Smooth muscle cell (in vitro differentiated cells): ENCODE data around the gene EGFL7. TPM values are rescaled to one million over a fixed set of nuclear protein-coding genes. Genes with fewer than 3 reads are reported as not detected.

Experiments
- DNase-seq: peaks from one replicate; lab custom pipeline; 2025; ENCODE audit not compliant: unreplicated experiment; lab: John Stamatoyannopoulos, UW
- H2AFZ ChIP-seq: fragments of 200-600 bp; sonication (generic); 2 replicates; pipeline ENCODE4 v1.6.0; 2016; ENCODE audit warnings: antibody characterized with exemption, low read depth, mild to moderate bottlenecking
- H3F3A ChIP-seq: fragments of 200-600 bp; sonication (generic); 2 replicates; pipeline ENCODE4 v1.6.0; 2017; ENCODE audit warnings: antibody characterized with exemption, low read depth
- H3K27ac ChIP-seq: fragments of 200-600 bp; sonication (generic); 2 replicates; pipeline ENCODE4 v1.5.1; 2016; ENCODE audit warnings: low read depth, mild to moderate bottlenecking
- H3K27me3 ChIP-seq: fragments of 200-600 bp; sonication (generic); 2 replicates; pipeline ENCODE4 v1.6.1; 2016; ENCODE audit warnings: low read depth, mild to moderate bottlenecking
- H3K36me3 ChIP-seq: fragments of 200-600 bp; sonication (generic); 2 replicates; pipeline ENCODE4 v1.5.1; 2016; ENCODE audit warnings: low read depth
- H3K4me1 ChIP-seq: fragments of 200-600 bp; sonication (generic); 2 replicates; pipeline ENCODE4 v1.5.1; 2016; ENCODE audit warnings: low read depth
- H3K4me2 ChIP-seq: fragments of 200-600 bp; sonication (generic); 2 replicates; pipeline ENCODE4 v1.6.0; 2016; ENCODE audit warnings: mild to moderate bottlenecking
- H3K4me3 ChIP-seq: fragments of 200-600 bp; sonication (generic); 2 replicates; pipeline ENCODE4 v1.5.1; 2016; ENCODE audit warnings: mild to moderate bottlenecking
- H3K79me2 ChIP-seq: fragments of 200-600 bp; sonication (generic); 2 replicates; pipeline ENCODE4 v1.6.0; 2016; ENCODE audit warnings: low read depth, mild to moderate bottlenecking
- H3K9ac ChIP-seq: fragments of 200-600 bp; sonication (generic); 2 replicates; pipeline ENCODE4 v1.6.0; 2016; ENCODE audit warnings: low read depth
- H3K9me3 ChIP-seq: fragments of 200-600 bp; sonication (generic); replicated peaks from 2 replicates; pipeline ENCODE4 v1.5.1; 2016; ENCODE audit warnings: low read depth
- H4K20me1 ChIP-seq: fragments of 200-600 bp; sonication (generic); 2 replicates; pipeline ENCODE4 v1.6.0; 2016; ENCODE audit warnings: low read depth
- WGBS: methylation state at CpG from one replicate; pipeline ENCODE4 v1.1.7; 2016; ENCODE audit warnings: low lambda C conversion rate; 5-methylcytosine and 5-hydroxymethylcytosine counted together
- polyA plus RNA-seq: library from polyadenylated mRNA; unstranded; fragments of >200 nt; fragmentation: Nextera tagmentation; extraction: Ambion mirVana; gene quantifications from 2 replicates; pipeline ENCODE4 v1.2.1, GENCODE V29; 2016
- total RNA-seq: library from RNA; depleted of rRNA; stranded (reverse); fragments of >200 nt; gene quantifications from 2 replicates; pipeline ENCODE4 v1.2.3, GENCODE V29; 2014
- TF ChIP-seq, protein P1 (sequence below): fragments of 200-600 bp; sonication (generic); IDR thresholded peaks from 2 replicates; pipeline ENCODE4 v1.5.1; 2017; ENCODE audit warnings: borderline replicate concordance, mild to moderate bottlenecking, antibody characterized with exemption; ENCODE audit not compliant: insufficient read depth, poor library complexity, severe bottlenecking

EGFL7 gene
- total and polyA plus RNA-seq, 2 experiments from 2014 or later, result 61.8 to 239 TPM

DNA sequence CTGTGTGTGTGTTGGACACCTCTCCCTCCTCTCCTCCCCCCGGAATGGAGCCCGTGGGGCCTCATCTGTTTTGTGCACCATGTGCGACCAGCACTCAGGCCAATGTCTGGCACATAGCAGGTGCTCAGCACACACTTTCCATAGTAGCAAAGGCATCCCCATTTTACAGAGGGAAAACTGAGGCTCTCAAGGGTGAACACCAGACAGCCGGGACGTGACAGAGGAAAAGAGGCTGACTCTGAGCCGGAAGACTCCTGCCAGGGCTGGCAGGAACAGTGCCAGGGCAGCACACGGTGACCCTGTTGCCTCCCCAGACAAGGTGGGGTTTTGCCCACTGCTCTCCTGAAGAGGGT is 26.4 kb downstream of the EGFL7 start:
- H3K27me3 ChIP-seq, result no peaks in the 10 kb centered on the region
- H4K20me1 ChIP-seq, result peaks cover 20% of the 10 kb centered on the region
- peaks cover 11% of the 10 kb centered on the region for H3K4me1 ChIP-seq
- no peak overlapping the region for H3K27ac ChIP-seq
- H3K36me3 ChIP-seq, result no peaks in the 10 kb centered on the region
- no peak for DNase-seq
- H3K9me3 ChIP-seq, result no peaks in the 10 kb centered on the region
- WGBS, result 92% methylated on average over 7 of the region's 7 CpGs
- TF ChIP-seq, protein P1, sequence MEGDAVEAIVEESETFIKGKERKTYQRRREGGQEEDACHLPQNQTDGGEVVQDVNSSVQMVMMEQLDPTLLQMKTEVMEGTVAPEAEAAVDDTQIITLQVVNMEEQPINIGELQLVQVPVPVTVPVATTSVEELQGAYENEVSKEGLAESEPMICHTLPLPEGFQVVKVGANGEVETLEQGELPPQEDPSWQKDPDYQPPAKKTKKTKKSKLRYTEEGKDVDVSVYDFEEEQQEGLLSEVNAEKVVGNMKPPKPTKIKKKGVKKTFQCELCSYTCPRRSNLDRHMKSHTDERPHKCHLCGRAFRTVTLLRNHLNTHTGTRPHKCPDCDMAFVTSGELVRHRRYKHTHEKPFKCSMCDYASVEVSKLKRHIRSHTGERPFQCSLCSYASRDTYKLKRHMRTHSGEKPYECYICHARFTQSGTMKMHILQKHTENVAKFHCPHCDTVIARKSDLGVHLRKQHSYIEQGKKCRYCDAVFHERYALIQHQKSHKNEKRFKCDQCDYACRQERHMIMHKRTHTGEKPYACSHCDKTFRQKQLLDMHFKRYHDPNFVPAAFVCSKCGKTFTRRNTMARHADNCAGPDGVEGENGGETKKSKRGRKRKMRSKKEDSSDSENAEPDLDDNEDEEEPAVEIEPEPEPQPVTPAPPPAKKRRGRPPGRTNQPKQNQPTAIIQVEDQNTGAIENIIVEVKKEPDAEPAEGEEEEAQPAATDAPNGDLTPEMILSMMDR, result no peak
- no peak overlapping the region for H3K4me2 ChIP-seq
- no peak overlapping the region for H3K9ac ChIP-seq
- no peak overlapping the region for H2AFZ ChIP-seq
- peaks cover 17% of the 10 kb centered on the region for H3K79me2 ChIP-seq
- H3F3A ChIP-seq, result peaks cover 10% of the 10 kb centered on the region
- H3K4me3 ChIP-seq, result no peak overlapping the region

DNA sequence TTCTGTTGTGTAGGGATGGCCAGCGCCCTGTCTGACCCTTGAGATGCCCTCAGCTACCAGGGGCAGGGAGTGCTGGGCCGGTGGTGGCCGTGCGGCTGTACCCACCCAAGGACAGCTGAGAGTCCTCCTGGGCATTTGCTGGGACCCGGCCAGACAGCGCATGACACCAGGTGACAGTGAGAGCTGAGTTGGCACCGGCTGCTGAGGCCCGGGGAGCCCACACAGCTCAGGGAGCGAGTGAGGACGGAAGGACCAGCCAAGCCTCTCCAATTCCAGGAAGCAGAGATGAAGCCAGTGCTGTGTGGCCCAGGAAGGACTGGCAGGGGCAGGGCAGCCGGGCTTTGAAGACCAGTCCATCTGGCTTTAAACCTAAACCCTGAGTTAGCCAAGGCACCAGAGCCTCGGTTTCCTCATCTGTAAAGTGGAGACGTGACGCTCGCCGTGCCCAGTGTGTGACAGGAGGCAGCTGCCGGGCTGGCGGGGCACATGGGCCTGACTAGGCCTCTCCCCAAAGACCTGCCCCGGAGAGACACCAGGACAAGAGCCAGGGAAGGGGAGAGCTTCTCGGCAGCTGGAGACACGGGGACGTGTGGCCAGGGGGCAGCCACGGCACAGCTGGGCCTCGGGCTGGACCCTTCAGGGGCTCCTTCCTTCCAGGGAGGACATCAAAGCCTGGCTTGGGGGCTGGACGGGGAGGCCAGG is 27.5 kb downstream of the EGFL7 start:
- Histone ChIP-seq H3K27ac (no peak overlapping the region), H3K36me3 (no peaks in the 10 kb centered on the region), H3K4me1 (peaks cover 11% of the 10 kb centered on the region), H4K20me1 (peaks cover 8% of the 10 kb centered on the region), H3F3A (peaks cover 10% of the 10 kb centered on the region), H3K9me3 (no peaks in the 10 kb centered on the region), H3K9ac (no peak overlapping the region), H3K79me2 (peaks cover 6% of the 10 kb centered on the region), H3K27me3 (no peaks in the 10 kb centered on the region), H2AFZ (no peak overlapping the region), H3K4me2 (no peak overlapping the region), H3K4me3 (no peak overlapping the region)
- TF ChIP-seq, protein P1, result no peak
- DNase-seq, result no peak
- 97% methylated on average over 25 of the region's 25 CpGs for WGBS

DNA sequence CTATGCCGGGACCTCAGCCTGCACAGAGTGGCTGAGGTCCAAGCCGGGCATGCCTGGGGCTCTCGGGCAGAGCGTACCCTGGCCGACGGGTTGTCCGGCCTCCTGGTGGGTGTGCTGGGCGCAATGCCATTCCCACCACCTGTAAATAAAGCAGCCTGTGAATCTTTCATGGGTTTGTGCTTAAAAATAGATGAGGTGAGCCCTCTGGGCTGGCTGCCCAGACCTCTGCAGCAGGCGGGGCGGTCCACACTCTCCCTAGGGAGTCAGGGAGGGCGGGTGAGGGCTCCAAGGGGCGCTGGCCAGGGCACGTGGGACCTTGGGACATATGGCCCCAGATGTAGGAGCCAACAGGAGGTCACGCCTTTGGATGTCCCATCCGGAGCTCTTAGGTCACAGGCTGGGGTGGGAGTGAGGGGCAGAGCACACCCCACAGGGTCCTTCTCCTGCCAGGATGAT is 28.1 kb downstream of the EGFL7 start:
- TF ChIP-seq, protein P1, result no peak
- no peak for DNase-seq
- Histone ChIP-seq H3K27ac (no peak overlapping the region), H4K20me1 (peaks cover 3% of the 10 kb centered on the region), H3K4me1 (peaks cover 11% of the 10 kb centered on the region), H3K9ac (no peak overlapping the region), H3K9me3 (no peaks in the 10 kb centered on the region), H3K79me2 (no peaks in the 10 kb centered on the region), H3K4me2 (no peak overlapping the region), H3K36me3 (no peaks in the 10 kb centered on the region), H3K27me3 (no peaks in the 10 kb centered on the region), H3K4me3 (no peak overlapping the region), H3F3A (peaks cover 10% of the 10 kb centered on the region), H2AFZ (no peak overlapping the region)
- WGBS, result 97% methylated on average over 15 of the region's 15 CpGs
